Fibroblast of mammary gland (primary cell): Measurements from ENCODE around the gene RBMS3.
"Not testable (repeated sequence)": the region's sequence is repeated elsewhere in the genome, so short reads cannot be mapped to it uniquely, and the experiment has no call there.

Experiments used
- DNase-seq: peaks from one replicate; pipeline ENCODE4 v3.0.0-alpha.2; 2010; ENCODE audit warnings: low read depth
- H3K4me3 ChIP-seq: 2 replicates; pipeline ENCODE4 v1.5.1; 2011; ENCODE audit warnings: low read depth, mild to moderate bottlenecking, low read length, moderate library complexity; ENCODE audit not compliant: control insufficient read depth
- CTCF ChIP-seq: conservative IDR thresholded peaks from 2 replicates; pipeline ENCODE4 v1.5.1; 2011; ENCODE audit warnings: low read depth, low read length, inconsistent platforms; ENCODE audit not compliant: control insufficient read depth, insufficient read depth

Gene RBMS3

GRCh38 chr3:29314727-29315088 is 33.8 kb downstream of the RBMS3 start:
- DNase-seq, result no peak
- H3K4me3 ChIP-seq, result no peak overlapping the region
- TF ChIP-seq CTCF, result no peak

- H3K4me3 ChIP-seq, result no peak overlapping the region
- TF ChIP-seq CTCF, result no peak
These were observed 36.8 kb downstream of the RBMS3 start for GRCh38 chr3:29317659-29318173.

DNA sequence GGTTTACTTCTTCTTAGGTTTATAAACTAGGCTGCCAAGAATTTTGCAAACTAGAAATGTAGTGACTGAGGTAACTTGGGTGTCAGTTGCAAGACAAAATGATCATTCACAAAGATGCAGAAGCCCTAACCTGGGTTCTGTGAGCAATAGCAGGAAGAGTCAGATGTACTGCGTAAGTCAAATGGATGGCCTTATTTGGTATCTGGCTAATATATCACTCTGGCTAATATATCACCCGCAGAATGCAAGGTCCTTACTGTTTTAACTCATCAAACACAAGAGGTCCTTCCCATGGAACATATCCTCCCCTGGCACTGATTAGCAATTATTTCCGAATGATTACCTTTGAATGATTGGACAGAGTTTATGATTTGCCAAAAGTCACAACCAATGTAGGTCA is 37.4 kb downstream of the RBMS3 start:
- no peak for DNase-seq
- H3K4me3 ChIP-seq, result no peak overlapping the region
- no peak for TF ChIP-seq CTCF

More at GRCh38 chr3:29317659-29318173, 36.8 kb downstream of the RBMS3 start:
- DNase-seq, result no peak

GRCh38 chr3:29319262-29319661 is 38.4 kb downstream of the RBMS3 start:
- TF ChIP-seq CTCF, result no peak
- H3K4me3 ChIP-seq, result no peak overlapping the region
- DNase-seq, result no peak

DNA sequence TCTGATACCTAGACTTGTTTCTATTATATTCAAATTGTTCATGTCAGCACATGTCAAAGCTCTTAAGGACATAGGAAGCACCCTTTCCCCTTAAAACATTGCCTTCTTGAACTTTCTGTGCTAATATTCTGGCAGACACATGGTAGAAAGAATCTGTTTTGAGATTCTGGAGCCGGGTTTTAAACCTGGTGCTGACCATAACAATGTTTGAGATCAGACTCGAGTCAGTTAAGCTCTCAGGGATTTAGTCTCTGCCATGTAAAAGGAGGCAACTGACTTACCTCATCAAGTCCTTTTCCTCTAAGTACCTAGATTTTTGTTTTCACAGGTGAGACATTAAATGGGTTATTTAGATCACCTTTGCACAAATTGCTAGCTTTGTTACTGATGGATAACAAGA is 38.9 kb downstream of the RBMS3 start:
- H3K4me3 ChIP-seq, result no peak overlapping the region
- TF ChIP-seq CTCF, result no peak
- DNase-seq, result no peak

DNA sequence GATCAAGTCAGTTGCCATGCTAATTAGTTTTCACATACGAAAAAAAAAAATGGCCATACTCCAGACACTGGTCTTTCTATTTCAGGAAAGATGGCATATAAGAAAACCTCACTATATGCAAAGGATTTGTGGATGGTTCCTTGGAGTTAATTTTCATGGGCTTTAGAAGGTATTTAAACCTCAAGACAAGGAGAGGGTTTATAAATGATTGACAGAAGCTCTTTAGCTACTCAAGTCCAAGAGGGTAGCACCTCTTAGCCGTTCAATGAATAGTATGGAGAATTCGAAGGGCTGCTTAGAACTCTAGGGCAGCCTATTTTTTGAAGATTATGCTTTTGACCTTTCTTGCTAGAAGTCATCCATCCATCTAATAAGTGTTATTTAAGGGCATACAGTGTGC is 41.7 kb downstream of the RBMS3 start:
- no peak for DNase-seq
- TF ChIP-seq CTCF, result no peak
- no peak overlapping the region for H3K4me3 ChIP-seq

- peak; percentile 84 for DNase-seq
- TF ChIP-seq CTCF, result no peak
- no peak overlapping the region for H3K4me3 ChIP-seq
These were observed 43.3 kb downstream of the RBMS3 start for GRCh38 chr3:29324180-29324651.

DNA sequence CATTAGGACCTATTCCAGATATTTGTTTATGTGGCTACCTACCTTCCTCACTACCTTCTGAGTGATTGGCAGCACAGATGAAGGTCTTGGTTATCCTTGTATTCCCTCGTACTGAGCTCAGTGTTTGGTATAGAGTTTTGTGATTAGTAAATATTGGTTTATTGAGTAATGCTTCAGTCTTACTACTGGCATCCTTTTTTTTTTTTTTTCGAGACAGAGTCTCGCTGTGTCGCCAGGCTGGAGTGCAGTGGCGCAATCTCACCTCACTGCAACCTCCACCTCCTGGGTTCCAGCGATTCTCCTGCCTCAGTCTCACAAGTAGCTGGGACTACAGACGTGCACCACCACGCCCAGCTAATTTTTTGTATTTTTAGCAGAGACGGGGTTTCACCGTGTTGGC is 45.7 kb downstream of the RBMS3 start:
- DNase-seq, H3K4me3 ChIP-seq: not testable (repeated sequence)
